ENCODE results near the gene ACOT11. TPM values are rescaled to one million over a fixed set of nuclear protein-coding genes. Genes with fewer than 3 reads are reported as not detected.

Gene ACOT11
- polyA plus RNA-seq, 1 experiment: 2.4 TPM

DNA sequence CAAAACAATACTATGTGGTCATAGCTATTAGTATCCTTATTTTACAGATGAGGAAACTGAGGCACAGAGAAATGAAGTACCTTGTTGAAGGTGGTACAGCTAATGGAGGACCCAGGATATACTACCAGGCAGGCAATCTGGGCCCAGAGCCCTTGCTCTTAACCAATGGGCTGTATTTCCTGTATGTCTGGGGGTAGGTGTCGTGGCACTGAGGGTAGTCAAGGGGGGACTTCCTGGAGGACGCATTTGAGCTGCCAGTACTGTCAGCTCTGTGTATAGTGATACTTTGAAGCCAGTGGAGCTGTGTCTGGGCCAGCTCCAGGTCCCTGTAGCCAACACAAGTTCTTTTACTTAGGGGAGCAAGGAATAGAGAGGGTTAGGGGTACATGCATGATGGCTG is 40.3 kb downstream of the ACOT11 start:
- Histone ChIP-seq H3K36me3 (ENCODE audit: control insufficient read depth, insufficient read depth, low read length) (no peaks in the 10 kb centered on the region; the same call in 1 of the 2 replicates), H3K27me3 (ENCODE audit: control insufficient read depth, insufficient read depth, low read length) (no peaks in the 10 kb centered on the region), H3K4me3 (ENCODE audit: low read depth, low read length) (no peak overlapping the region)
- TF ChIP-seq, protein P1, sequence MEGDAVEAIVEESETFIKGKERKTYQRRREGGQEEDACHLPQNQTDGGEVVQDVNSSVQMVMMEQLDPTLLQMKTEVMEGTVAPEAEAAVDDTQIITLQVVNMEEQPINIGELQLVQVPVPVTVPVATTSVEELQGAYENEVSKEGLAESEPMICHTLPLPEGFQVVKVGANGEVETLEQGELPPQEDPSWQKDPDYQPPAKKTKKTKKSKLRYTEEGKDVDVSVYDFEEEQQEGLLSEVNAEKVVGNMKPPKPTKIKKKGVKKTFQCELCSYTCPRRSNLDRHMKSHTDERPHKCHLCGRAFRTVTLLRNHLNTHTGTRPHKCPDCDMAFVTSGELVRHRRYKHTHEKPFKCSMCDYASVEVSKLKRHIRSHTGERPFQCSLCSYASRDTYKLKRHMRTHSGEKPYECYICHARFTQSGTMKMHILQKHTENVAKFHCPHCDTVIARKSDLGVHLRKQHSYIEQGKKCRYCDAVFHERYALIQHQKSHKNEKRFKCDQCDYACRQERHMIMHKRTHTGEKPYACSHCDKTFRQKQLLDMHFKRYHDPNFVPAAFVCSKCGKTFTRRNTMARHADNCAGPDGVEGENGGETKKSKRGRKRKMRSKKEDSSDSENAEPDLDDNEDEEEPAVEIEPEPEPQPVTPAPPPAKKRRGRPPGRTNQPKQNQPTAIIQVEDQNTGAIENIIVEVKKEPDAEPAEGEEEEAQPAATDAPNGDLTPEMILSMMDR (IDR thresholded peaks at IDR 0.05; ENCODE audit: insufficient read depth, low read depth, low read length): no peak
- DNase-seq (ENCODE audit: low read depth): no peak
- CTCF ChIA-PET: no interaction called here
- POLR2A ChIA-PET: no interaction called here

DNA sequence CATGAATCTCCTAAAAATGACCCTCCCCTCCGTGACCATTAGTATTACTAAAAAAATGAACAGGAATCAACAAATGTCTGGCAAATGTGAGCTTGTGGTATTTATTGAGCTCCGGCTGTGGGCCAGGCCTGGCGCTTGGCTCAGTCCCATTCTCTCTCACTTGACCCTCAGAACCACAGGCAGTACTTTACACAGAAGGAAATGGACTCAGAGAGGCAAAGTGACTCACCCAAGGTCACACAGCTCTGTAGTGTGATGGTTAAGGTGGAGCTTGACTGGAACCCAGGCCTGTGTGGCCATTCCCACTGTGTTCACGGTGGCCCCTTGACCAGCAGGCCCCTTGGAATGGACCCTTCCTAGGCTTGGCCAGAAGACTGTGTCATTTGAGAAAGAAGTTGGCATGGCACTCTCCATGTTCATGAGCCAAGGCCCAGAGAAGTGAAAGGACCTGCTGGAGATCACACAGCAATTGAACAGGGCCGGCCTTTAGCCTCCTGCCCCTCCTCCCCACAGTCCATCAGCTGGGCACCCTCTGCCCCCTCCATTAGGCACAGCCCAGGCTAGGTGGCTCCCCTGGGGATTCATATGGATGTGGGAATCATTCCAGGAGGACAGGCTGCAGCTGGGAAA is 43.2 kb downstream of the ACOT11 start:
- no peak overlapping the region for H3K4me3 ChIP-seq (ENCODE audit: low read depth, low read length)
- DNase-seq (ENCODE audit: low read depth): no peak
- POLR2A ChIA-PET: no interaction called here
- CTCF ChIA-PET: interaction anchor here (1.1 to 2.2 kb wide), 2 partner anchors 8 to 29 kb away, joined by 3 to 8 read pairs; no protein-coding TSS in a partner anchor
- TF ChIP-seq, protein P1 (IDR thresholded peaks at IDR 0.05; ENCODE audit: insufficient read depth, low read depth, low read length): no peak
- H3K36me3 ChIP-seq (ENCODE audit: control insufficient read depth, insufficient read depth, low read length): no peaks in the 10 kb centered on the region
- no peaks in the 10 kb centered on the region for H3K27me3 ChIP-seq (ENCODE audit: control insufficient read depth, insufficient read depth, low read length)

GRCh38 chr1:54593571-54594160 is 45.6 kb downstream of the ACOT11 start:
- CTCF ChIA-PET: no interaction called here
- Histone ChIP-seq H3K27me3 (ENCODE audit: control insufficient read depth, insufficient read depth, low read length) (no peaks in the 10 kb centered on the region), H3K4me3 (ENCODE audit: low read depth, low read length) (no peak overlapping the region), H3K36me3 (ENCODE audit: control insufficient read depth, insufficient read depth, low read length) (no peaks in the 10 kb centered on the region)
- TF ChIP-seq, protein P1 (IDR thresholded peaks at IDR 0.05; ENCODE audit: insufficient read depth, low read depth, low read length): no peak
- no peak for DNase-seq (ENCODE audit: low read depth)
- POLR2A ChIA-PET: no interaction called here

GRCh38 chr1:54594463-54594862 is 46.4 kb downstream of the ACOT11 start:
- POLR2A ChIA-PET: no interaction called here
- H3K4me3 ChIP-seq (ENCODE audit: low read depth, low read length): no peak overlapping the region
- no peaks in the 10 kb centered on the region for H3K27me3 ChIP-seq (ENCODE audit: control insufficient read depth, insufficient read depth, low read length)
- DNase-seq (ENCODE audit: low read depth): no peak
- TF ChIP-seq, protein P1 (IDR thresholded peaks at IDR 0.05; ENCODE audit: insufficient read depth, low read depth, low read length): no peak
- CTCF ChIA-PET: no interaction called here
- H3K36me3 ChIP-seq (ENCODE audit: control insufficient read depth, insufficient read depth, low read length): no peaks in the 10 kb centered on the region

DNA sequence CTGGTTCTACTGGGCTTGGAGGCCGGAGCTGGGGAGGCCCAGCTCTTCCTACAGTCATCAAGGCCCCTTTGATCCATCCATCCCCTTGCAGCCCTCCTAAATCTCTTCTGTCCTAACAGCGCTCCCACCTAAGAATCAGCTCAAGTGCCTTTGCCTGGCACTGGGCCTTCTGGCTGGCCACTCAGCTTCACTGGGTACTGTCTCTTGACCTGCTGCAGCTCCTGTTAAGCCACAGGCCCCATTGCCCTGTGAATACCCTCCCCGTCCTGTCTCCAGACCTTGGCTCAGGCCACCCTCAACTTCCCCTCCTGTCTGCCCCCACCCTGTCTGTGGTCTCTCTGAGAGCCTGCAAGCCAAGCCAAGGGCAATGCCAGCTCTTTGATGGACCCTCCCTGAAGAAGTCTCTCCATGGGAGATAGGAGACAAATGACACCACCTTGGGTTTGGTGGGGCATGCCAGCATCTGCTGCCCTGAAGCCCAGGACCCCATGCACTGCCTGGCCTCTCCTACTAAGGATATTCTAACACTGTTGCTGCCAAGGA is 48.0 kb downstream of the ACOT11 start:
- H3K4me3 ChIP-seq (ENCODE audit: low read depth, low read length): no peak overlapping the region
- CTCF ChIA-PET: no interaction called here
- no peaks in the 10 kb centered on the region for H3K27me3 ChIP-seq (ENCODE audit: control insufficient read depth, insufficient read depth, low read length)
- POLR2A ChIA-PET: no interaction called here
- TF ChIP-seq, protein P1 (IDR thresholded peaks at IDR 0.05; ENCODE audit: insufficient read depth, low read depth, low read length): no peak
- no peaks in the 10 kb centered on the region for H3K36me3 ChIP-seq (ENCODE audit: control insufficient read depth, insufficient read depth, low read length)
- no peak for DNase-seq (ENCODE audit: low read depth)

Measured in BJ (cell line).